Measurements from ENCODE around the gene ABCF2.

The ABCF2 gene

GRCh38 chr7:151192002-151192539 lies 34.9 kb downstream of the ABCF2 start:
- no peak for DNase-seq

- DNase-seq = no peak
Observed at GRCh38 chr7:151191544-151191943, 35.5 kb downstream of the ABCF2 start.

- no peak for DNase-seq
Observed at GRCh38 chr7:151189038-151189437, 38.0 kb downstream of the ABCF2 start.

- DNase-seq = no peak
Observed at GRCh38 chr7:151188252-151188542, 38.8 kb downstream of the ABCF2 start.

- DNase-seq = no peak
Observed at GRCh38 chr7:151187409-151188251, 39.4 kb downstream of the ABCF2 start.

- DNase-seq = no peak
Observed at GRCh38 chr7:151186640-151187408, 40.2 kb downstream of the ABCF2 start, which contains the start of gene ASB10. ASB10 (minus strand) TSS chr7:151187250; CDS start chr7:151187130, 120 bp downstream.

- no peak for DNase-seq
Observed at GRCh38 chr7:151185762-151186639, 41.0 kb downstream of the ABCF2 start.

GRCh38 chr7:151181011-151181431 lies 46.0 kb downstream of the ABCF2 start:
- no peak for DNase-seq

GRCh38 chr7:151179946-151180345 lies 47.1 kb downstream of the ABCF2 start:
- no peak for DNase-seq

GRCh38 chr7:151179287-151179860 lies 47.6 kb downstream of the ABCF2 start:
- no peak for DNase-seq

- no peak for DNase-seq
Observed at GRCh38 chr7:151178831-151179230, 48.2 kb downstream of the ABCF2 start.

- DNase-seq = no peak
Observed at GRCh38 chr7:151178236-151178635, 48.8 kb downstream of the ABCF2 start.

GRCh38 chr7:151177310-151177709 lies 49.7 kb downstream of the ABCF2 start:
- DNase-seq = no peak

GRCh38 chr7:151176401-151176800 lies 50.6 kb downstream of the ABCF2 start:
- DNase-seq = no peak

- no peak for DNase-seq
Observed at GRCh38 chr7:151175793-151176311, 51.2 kb downstream of the ABCF2 start.

- DNase-seq = no peak
Observed at GRCh38 chr7:151175047-151175792, 51.8 kb downstream of the ABCF2 start.

- DNase-seq = no peak
Observed at GRCh38 chr7:151174246-151175046, 52.6 kb downstream of the ABCF2 start.

- no peak for DNase-seq
Observed at GRCh38 chr7:151173386-151174245, 53.4 kb downstream of the ABCF2 start.
